ENCODE data around the gene USH2A.

USH2A gene

DNA sequence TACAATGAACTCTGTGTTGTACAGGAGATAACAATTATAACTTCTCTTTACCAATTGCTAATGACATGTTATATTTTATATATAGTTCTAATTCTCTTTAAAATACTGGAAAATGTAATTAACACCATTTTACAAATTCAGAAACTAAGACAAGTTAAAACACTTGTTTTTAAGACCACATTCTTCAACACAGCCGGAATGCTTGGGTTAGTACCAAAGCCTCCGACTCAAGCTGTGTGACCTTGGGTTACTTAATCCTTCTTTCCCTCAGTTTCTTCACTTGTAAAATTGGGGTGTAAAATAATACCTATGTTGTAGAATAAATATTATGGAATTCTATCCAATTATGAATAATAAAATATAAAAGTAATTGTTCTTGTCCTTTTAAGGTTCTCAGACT, 378.7 kb downstream of the USH2A start:
- DNase-seq (ENCODE audit: extremely low spot score) = no peak
- POLR2A ChIA-PET = no interaction called here
- CTCF ChIA-PET = no interaction called here
- TF ChIP-seq, protein P1, sequence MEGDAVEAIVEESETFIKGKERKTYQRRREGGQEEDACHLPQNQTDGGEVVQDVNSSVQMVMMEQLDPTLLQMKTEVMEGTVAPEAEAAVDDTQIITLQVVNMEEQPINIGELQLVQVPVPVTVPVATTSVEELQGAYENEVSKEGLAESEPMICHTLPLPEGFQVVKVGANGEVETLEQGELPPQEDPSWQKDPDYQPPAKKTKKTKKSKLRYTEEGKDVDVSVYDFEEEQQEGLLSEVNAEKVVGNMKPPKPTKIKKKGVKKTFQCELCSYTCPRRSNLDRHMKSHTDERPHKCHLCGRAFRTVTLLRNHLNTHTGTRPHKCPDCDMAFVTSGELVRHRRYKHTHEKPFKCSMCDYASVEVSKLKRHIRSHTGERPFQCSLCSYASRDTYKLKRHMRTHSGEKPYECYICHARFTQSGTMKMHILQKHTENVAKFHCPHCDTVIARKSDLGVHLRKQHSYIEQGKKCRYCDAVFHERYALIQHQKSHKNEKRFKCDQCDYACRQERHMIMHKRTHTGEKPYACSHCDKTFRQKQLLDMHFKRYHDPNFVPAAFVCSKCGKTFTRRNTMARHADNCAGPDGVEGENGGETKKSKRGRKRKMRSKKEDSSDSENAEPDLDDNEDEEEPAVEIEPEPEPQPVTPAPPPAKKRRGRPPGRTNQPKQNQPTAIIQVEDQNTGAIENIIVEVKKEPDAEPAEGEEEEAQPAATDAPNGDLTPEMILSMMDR (IDR thresholded peaks at IDR 0.05; ENCODE audit: control extremely low read depth, extremely low read depth, low read depth, missing control alignments) = no peak

DNA sequence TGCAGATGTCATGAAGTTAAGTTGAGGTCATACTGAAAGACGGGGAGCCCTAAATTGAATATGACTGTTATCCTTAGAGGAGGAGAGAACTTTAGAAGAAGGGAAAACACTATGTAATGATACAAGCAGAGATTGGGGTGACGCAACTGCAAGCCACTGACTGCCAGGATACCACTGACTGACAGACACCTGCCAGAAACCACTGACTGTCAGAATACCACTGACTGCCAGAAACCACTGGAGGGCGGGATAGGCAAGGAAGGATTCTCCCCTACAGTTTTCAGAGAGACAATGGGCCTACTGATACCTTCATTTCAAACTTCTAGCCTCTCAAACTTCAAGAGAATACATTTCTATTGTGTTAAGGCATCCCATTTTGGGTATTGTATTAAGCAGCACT, 388.7 kb downstream of the USH2A start:
- TF ChIP-seq, protein P1 (IDR thresholded peaks at IDR 0.05; ENCODE audit: control extremely low read depth, extremely low read depth, low read depth, missing control alignments) = no peak
- POLR2A ChIA-PET = no interaction called here
- CTCF ChIA-PET = no interaction called here
- no peak for DNase-seq (ENCODE audit: extremely low spot score)

DNA sequence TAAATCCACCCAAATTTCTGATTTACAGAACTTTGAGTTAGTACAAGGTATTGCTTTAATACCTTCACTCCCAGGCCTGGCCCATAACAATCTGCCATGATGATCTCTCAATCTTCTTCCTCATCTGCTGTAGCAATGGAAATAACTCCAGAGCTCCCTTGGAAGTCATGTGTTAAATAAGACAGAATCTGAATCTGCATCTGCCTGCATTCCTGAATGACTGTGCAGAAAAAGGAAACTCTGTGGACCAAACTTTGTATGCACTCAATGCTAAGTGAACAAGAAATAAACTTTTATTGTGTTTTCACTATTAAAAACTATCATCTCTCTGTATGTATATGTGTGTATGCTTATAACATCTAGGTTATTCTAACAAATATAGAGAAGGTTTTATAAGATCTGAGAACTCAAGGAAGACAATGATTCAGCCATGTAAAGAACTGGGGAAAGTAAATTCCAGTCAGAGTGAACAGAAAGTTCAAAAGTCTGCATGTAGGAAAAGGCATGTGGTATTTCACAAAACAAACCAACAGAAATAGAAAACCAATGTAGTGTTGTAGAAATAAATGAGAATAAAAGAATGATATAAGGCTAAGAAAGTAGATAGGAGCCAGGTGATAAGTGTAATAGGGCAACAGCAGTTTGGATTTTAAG, 390.2 kb downstream of the USH2A start:
- DNase-seq (ENCODE audit: extremely low spot score) = no peak
- TF ChIP-seq, protein P1 (IDR thresholded peaks at IDR 0.05; ENCODE audit: control extremely low read depth, extremely low read depth, low read depth, missing control alignments) = no peak
- POLR2A ChIA-PET = no interaction called here
- CTCF ChIA-PET = no interaction called here

DNA sequence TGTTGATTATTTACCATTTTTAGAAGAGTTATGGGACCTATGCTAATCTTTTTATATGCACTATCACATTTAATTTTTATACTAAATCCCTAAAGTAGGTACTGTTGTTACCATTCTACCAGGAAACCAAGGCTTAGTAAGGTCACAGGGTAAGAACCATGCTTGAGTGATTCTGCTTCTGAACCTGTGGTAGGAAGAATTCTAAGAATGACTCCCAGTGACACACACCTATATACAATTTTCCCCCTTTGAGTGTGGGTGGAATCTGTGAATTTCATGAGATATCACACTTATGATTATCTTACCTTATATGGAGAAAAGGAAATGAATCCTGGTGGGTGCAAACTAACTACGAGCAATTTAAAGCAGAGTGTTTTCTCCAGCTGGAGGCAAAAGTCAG, 391.0 kb downstream of the USH2A start:
- TF ChIP-seq, protein P1 (IDR thresholded peaks at IDR 0.05; ENCODE audit: control extremely low read depth, extremely low read depth, low read depth, missing control alignments) = no peak
- no peak for DNase-seq (ENCODE audit: extremely low spot score)
- CTCF ChIA-PET = no interaction called here
- POLR2A ChIA-PET = no interaction called here

DNA sequence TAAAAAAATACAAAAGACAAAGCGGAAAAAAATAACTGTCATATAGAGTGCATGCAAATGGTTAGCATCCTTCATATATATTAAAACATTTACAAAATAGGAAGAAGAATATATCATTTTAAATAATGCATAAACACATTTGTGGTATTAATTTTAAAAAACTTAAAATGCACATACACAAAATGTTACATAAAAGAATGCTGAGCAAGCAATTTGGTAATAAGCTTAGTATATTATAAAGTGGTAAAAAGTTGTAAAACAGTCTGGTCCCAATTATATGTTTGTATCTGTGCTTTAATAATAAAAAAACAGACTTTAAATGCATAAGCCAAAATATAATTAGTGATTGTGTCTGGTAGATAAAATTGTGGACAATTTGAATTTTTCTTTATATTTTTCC, 394.6 kb downstream of the USH2A start:
- ChIA-PET POLR2A (no interaction called here), CTCF (interaction anchor here (1.9 kb wide), 1 partner anchor 10 kb away, joined by 5 read pairs; no protein-coding TSS in a partner anchor)
- DNase-seq (ENCODE audit: extremely low spot score) = no peak
- TF ChIP-seq, protein P1 (IDR thresholded peaks at IDR 0.05; ENCODE audit: control extremely low read depth, extremely low read depth, low read depth, missing control alignments) = no peak

DNA sequence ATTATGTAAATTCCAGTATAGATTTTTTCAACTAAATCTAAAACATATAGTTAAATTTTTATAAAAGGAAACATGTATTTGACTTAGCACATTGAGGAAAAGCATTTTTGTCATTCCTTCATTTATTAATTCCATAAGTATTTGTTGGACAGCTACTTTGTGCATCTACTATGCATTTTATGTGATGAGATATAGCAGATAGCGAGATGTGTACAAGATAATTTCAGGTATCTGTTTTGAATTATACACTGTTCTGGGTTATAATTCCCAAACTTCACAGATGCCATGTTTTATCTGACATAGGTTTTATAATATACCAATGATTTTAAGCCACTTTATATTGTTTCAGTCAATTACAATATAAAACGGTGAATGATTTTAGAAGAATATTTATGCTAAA, 398.7 kb downstream of the USH2A start:
- ChIA-PET POLR2A (no interaction called here), CTCF (no interaction called here)
- TF ChIP-seq, protein P1 (IDR thresholded peaks at IDR 0.05; ENCODE audit: control extremely low read depth, extremely low read depth, low read depth, missing control alignments) = no peak
- DNase-seq (ENCODE audit: extremely low spot score) = no peak
